ENCODE measurements around the gene SULT1A2.
"Not testable (repeated sequence)": the region's sequence is repeated elsewhere in the genome, so short reads cannot be mapped to it uniquely, and the experiment has no call there.

- not testable (repeated sequence) for TF ChIP-seq SIX4 (CRISPR knock-in tag; IDR thresholded peaks at IDR 0.05); ZNF570 (CRISPR knock-in tag; IDR thresholded peaks at IDR 0.05; ENCODE audit: borderline replicate concordance); HCFC1 (IDR thresholded peaks at IDR 0.05; ENCODE audit: low read depth, low read length); CREB1 (IDR thresholded peaks at IDR 0.05); CREB1 (CRISPR knock-in tag; IDR thresholded peaks at IDR 0.05); CTCF (CRISPR knock-in tag; IDR thresholded peaks at IDR 0.05); DNMT3B (CRISPR knock-in tag; conservative IDR thresholded peaks at IDR 0.05)
- TF ChIP-seq, protein P1, sequence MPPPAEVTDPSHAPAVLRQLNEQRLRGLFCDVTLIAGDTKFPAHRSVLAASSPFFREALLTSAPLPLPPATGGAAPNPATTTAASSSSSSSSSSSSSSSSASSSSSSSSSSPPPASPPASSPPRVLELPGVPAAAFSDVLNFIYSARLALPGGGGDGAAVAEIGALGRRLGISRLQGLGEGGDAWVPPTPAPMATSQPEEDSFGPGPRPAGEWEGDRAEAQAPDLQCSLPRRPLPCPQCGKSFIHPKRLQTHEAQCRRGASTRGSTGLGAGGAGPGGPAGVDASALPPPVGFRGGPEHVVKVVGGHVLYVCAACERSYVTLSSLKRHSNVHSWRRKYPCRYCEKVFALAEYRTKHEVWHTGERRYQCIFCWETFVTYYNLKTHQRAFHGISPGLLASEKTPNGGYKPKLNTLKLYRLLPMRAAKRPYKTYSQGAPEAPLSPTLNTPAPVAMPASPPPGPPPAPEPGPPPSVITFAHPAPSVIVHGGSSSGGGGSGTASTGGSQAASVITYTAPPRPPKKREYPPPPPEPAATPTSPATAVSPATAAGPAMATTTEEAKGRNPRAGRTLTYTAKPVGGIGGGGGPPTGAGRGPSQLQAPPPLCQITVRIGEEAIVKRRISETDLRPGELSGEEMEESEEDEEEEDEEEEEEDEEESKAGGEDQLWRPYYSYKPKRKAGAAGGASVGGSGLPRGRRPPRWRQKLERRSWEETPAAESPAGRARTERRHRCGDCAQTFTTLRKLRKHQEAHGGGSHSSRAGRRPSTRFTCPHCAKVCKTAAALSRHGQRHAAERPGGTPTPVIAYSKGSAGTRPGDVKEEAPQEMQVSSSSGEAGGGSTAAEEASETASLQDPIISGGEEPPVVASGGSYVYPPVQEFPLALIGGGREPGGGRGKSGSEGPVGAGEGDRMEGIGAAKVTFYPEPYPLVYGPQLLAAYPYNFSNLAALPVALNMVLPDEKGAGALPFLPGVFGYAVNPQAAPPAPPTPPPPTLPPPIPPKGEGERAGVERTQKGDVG (CRISPR knock-in tag; IDR thresholded peaks at IDR 0.05; ENCODE audit: borderline replicate concordance), result not testable (repeated sequence)
- TF ChIP-seq, protein P2, sequence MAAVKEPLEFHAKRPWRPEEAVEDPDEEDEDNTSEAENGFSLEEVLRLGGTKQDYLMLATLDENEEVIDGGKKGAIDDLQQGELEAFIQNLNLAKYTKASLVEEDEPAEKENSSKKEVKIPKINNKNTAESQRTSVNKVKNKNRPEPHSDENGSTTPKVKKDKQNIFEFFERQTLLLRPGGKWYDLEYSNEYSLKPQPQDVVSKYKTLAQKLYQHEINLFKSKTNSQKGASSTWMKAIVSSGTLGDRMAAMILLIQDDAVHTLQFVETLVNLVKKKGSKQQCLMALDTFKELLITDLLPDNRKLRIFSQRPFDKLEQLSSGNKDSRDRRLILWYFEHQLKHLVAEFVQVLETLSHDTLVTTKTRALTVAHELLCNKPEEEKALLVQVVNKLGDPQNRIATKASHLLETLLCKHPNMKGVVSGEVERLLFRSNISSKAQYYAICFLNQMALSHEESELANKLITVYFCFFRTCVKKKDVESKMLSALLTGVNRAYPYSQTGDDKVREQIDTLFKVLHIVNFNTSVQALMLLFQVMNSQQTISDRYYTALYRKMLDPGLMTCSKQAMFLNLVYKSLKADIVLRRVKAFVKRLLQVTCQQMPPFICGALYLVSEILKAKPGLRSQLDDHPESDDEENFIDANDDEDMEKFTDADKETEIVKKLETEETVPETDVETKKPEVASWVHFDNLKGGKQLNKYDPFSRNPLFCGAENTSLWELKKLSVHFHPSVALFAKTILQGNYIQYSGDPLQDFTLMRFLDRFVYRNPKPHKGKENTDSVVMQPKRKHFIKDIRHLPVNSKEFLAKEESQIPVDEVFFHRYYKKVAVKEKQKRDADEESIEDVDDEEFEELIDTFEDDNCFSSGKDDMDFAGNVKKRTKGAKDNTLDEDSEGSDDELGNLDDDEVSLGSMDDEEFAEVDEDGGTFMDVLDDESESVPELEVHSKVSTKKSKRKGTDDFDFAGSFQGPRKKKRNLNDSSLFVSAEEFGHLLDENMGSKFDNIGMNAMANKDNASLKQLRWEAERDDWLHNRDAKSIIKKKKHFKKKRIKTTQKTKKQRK (IDR thresholded peaks at IDR 0.05; ENCODE audit: low read length), result not testable (repeated sequence)
Observed at GRCh38 chr16:28612359-28613280, 15.8 kb upstream of the SULT1A2 start.
